HG02870 (cell line): ENCODE results near the gene C2orf49.

Source experiments
- ATAC-seq: cut with Tn5 transposase; IDR thresholded peaks from one replicate; pipeline ENCODE4 v1.9.1; 2021; ENCODE audit warnings: mild to moderate bottlenecking, moderate library complexity; ENCODE audit not compliant: unreplicated experiment

Gene C2orf49

GRCh38 chr2:105337122-105338019 lies at the start of gene C2orf49:
C2orf49 (plus strand) TSS chr2:105337540; CDS start chr2:105337588, 48 bp downstream.
- peak; percentile 88 for ATAC-seq

DNA sequence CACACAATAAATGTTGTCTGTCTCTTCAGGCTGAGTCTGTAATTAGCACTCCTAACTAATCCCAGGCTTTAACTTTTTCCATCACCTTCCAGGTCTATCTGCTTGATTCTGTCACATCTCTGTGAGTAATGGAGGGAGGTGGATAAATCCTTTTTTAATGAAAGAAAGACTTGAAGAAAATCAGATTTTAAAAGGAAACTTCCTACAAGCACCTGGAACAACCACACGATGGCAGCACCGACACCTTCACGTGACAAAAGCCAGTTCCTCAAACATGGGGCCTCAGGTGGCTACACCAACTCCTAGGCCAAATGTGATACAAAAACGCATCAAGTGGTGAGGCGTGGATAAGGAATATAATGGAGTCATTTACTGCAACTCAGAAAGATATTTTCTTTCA lies 49.6 kb upstream of the C2orf49 start:
- ATAC-seq = peak; percentile 51

DNA sequence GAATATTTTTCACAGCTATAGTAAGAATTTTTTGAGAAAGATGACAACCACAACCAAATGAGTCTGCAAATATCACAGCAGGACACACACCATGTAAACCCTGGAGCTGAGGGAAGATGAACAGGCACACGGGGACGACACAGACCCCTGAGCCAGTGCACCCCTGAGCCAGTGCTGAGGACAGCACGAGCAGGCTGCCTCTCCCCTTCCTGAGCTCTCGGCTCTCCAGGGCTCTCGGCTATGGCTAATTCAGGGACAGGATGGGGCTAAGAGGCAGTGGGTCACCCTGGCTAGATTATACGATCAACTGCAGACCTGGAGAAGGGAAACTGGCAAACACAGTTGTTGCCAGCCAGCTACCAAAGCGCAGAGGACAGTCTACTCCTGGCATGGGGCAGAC lies 49.2 kb upstream of the C2orf49 start:
- no peak for ATAC-seq

- ATAC-seq = no peak
These were observed 46.2 kb upstream of the C2orf49 start for GRCh38 chr2:105290981-105291660.

DNA sequence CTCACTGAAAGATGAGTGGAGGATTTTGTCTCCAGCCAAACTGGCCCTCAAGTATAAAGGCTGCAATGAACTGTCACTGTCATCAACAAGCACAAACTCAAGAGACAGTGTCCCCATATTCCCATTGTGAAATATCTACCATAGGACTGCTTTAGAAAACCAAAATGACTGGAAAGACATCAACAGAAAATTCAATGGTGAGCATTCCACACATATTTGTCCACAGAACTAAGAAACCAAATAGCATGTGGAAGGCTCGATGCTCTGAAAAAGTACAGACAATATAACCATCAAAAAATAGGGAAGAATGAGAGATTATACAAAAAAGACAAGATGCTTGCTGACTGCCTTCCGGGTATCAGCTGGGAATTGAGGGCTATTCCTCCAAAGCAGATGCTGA lies 45.4 kb upstream of the C2orf49 start:
- no peak for ATAC-seq

GRCh38 chr2:105294046-105294445 lies 43.3 kb upstream of the C2orf49 start:
- ATAC-seq = no peak

- no peak for ATAC-seq
These were observed 42.4 kb upstream of the C2orf49 start for GRCh38 chr2:105294844-105295481.

GRCh38 chr2:105296017-105296611 lies 41.2 kb upstream of the C2orf49 start:
- no peak for ATAC-seq

- no peak for ATAC-seq
These were observed 40.1 kb upstream of the C2orf49 start for GRCh38 chr2:105297216-105297615.

GRCh38 chr2:105298017-105298416 lies 39.3 kb upstream of the C2orf49 start:
- ATAC-seq = no peak

GRCh38 chr2:105299290-105299689 lies 38.0 kb upstream of the C2orf49 start:
- ATAC-seq = no peak

- ATAC-seq = no peak
These were observed 35.7 kb upstream of the C2orf49 start for GRCh38 chr2:105301646-105302045.

GRCh38 chr2:105307146-105307545 lies 30.2 kb upstream of the C2orf49 start:
- ATAC-seq = no peak

DNA sequence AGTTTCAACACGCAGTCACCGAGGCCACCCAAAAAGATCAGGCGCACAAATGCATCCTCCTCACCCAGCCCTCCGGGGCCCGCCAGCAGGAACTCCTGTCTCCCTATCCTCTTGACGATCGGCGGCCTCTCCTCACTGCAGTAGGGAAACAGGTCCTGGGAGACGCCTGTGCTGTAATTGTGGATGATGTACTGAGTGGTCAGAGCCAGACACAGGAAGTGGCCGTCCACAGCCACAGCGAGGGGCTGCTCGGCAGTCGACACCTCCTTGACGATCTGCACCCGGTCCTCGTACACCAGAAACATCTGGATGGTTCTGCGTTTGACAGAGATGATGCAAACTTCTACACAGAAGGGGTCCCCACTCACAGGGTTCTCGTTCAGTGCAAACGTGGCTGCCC lies 29.8 kb upstream of the C2orf49 start:
- no peak for ATAC-seq

DNA sequence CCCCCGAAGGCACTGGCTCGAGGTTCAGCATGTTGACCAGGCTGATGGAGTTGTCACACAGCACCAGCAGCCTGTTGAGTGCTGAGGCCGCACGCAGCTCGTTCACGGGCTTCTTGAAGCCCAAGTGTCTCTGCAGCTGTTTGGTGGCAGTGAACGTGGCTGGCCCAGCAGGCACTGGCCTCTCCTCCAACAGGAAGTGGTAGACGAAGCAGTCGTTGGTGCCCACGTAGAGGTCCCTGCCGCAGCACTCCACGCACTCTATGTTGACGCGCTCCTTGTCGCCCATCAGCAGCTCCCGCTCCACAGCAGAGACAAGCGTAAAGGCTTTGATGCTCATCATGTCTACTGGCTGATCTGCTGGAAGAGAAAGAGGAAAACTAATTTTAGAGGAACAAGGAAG lies 29.4 kb upstream of the C2orf49 start:
- no peak for ATAC-seq

GRCh38 chr2:105308382-105309146 lies 28.8 kb upstream of the C2orf49 start:
- ATAC-seq = no peak

DNA sequence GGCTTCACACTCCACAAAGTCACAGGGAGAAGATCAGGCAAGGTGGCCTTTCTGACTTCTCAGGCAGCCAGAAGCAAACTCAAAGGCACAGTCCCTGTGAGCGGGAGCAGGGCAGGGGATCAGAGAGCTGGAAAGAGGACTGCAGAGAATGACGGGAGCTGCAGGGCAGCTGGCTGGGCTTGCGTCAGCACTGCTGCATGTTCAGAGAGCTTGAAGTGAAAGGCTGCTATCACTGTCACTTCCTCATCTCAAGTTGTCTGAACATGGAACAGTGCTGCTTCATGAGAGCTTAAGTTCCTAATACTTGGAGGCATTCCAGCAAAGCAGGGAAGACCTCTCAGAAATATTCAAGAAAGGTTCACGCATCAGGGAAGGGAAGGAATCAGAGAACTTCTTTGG lies 28.2 kb upstream of the C2orf49 start:
- no peak for ATAC-seq

DNA sequence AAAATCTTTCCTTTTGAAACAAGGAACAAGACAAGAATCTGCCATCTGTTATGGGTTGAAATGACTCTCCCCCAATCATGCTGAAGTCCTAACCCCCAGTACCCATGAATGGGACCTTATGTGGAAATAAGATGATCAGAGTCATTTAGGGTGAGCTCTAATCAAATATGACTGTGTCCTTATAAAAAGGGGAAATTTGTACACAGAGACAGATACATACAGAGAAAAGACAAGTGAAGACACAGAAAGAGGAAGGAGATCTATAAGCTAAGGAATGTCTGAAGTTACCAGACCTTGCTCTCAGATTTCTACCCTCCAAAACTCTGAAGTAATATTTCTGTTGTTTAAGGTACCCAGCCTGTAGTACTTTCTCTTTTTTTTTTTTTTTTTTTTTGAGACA lies 23.5 kb upstream of the C2orf49 start:
- ATAC-seq = peak; percentile 39

DNA sequence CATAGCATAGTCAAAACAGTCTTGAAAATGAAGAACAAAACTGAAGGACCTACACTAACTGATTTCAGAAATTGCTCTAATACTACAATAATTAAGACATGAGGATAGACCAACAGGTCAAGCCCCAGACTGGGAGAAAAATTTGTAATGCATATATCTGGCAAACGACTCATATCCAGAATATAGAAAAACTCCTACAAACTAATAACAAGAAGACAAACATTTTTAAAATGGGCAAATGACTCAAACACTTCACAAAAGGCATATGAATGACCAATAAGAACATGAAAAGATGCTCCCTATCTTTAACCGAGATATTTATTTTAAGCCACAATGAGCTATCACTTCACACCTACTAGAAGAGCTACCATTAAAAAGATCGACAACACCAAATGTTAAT lies 22.0 kb upstream of the C2orf49 start:
- ATAC-seq = peak; percentile 77

DNA sequence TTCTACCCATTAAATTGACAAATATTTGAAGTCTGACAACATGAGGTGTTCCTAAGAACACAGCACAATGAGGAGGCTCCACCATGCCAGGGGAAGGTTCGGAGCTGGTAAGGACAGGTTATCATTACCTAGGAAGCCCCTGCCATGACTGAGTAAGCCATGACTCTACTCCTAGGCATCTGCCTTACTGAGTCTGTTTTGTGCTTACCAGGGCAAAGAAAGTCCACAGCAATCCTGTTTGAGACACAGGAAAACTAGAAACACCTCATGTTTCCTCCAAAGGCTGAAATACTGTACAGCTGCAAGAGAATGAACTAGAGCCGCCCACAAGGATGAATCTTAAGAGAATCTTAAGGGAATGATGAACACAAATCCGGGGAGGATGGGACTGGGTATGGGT lies 19.4 kb upstream of the C2orf49 start:
- no peak for ATAC-seq
